GM12874 (cell line): ENCODE results near the gene RC3H2.

Source experiments
- TF ChIP-seq, protein P1 (sequence below): IDR thresholded peaks from 2 replicates; pipeline ENCODE4 v1.5.1; 2011; ENCODE audit warnings: low read depth, mild to moderate bottlenecking, control low read depth, low read length, moderate library complexity; ENCODE audit not compliant: insufficient read depth

Gene RC3H2

GRCh38 chr9:122819326-122819725, 85.8 kb downstream of the RC3H2 start:
- TF ChIP-seq, protein P1, sequence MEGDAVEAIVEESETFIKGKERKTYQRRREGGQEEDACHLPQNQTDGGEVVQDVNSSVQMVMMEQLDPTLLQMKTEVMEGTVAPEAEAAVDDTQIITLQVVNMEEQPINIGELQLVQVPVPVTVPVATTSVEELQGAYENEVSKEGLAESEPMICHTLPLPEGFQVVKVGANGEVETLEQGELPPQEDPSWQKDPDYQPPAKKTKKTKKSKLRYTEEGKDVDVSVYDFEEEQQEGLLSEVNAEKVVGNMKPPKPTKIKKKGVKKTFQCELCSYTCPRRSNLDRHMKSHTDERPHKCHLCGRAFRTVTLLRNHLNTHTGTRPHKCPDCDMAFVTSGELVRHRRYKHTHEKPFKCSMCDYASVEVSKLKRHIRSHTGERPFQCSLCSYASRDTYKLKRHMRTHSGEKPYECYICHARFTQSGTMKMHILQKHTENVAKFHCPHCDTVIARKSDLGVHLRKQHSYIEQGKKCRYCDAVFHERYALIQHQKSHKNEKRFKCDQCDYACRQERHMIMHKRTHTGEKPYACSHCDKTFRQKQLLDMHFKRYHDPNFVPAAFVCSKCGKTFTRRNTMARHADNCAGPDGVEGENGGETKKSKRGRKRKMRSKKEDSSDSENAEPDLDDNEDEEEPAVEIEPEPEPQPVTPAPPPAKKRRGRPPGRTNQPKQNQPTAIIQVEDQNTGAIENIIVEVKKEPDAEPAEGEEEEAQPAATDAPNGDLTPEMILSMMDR = no peak

- TF ChIP-seq, protein P1 = no peak
These were observed 88.8 kb downstream of the RC3H2 start for GRCh38 chr9:122816163-122816867.

- TF ChIP-seq, protein P1 = no peak
These were observed 89.6 kb downstream of the RC3H2 start for GRCh38 chr9:122815544-122815943.

GRCh38 chr9:122814545-122814944, 90.6 kb downstream of the RC3H2 start:
- TF ChIP-seq, protein P1 = no peak

- TF ChIP-seq, protein P1 = no peak
These were observed 92.4 kb downstream of the RC3H2 start for GRCh38 chr9:122812736-122813135.

DNA sequence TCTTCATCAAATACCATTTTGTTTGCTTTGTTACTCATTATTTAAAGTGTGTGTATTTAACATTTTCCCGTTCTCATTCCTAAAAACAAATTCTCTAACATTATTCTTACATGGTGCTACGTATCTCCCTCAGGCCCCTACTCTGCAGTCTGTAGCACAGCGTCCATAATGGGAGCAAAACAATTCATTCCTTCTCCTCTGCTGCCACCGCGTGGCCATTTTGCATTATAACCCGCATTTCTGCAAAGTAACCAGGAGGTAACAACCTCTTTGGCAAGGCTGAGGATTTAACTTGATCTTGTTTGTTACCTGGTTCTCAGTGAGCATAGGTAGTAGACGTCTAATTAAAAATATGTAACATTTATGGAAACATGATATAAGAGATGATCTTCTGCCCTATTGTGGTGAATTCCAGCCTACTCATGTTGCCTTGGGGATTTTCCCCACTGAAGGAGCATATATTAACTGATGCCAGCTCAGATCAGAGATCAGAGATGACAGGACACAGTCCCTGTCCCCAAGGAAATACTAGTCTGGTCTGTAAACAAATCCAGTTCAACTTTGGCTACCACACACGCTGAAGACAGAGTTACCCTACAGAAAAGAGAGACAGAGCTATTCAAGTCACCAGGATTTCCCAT, 94.7 kb downstream of the RC3H2 start:
- TF ChIP-seq, protein P1 = no peak; the same call in 1 of the 2 replicates

DNA sequence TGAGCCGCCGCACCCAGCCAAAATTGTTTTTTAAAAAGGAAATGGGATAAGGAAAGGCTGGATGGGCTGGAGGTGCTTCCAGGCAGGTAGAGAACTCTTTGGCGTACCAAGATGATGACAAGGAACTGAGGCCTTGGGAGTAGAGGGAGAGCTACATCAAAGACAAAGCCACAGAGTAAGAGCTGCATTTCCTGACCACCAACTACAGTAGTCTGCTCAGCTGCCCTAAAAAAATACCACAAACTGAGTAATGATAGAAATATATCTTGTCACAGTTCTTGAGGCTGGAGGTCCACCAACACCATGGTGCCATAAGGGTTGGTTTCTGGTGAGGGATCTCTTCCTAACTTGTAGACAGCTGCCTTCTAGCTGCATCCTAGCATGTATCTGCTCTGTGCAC, 97.0 kb downstream of the RC3H2 start:
- TF ChIP-seq, protein P1 = no peak
